Lower lobe of right lung (tissue), 2 donors: ENCODE data around the gene DLGAP1. TPM values are rescaled to one million over a fixed set of nuclear protein-coding genes. Genes with fewer than 3 reads are reported as not detected.

Experiments
- ATAC-seq, 2 donors: fragments of 200-7000 bp; cut with Tn5 transposase; one replicate each; pipeline ENCODE4 v1.9.1; 2020 to 2022; ENCODE audit warnings: mild to moderate bottlenecking in 2 of 2, moderate library complexity in 2 of 2
- DNase-seq: peaks from one replicate; pipeline ENCODE4 v3.0.0-alpha.2; 2020
- H3K27ac ChIP-seq: fragments of 200-600 bp; one replicate; pipeline ENCODE4 v1.8.0; 2022
- H3K27me3 ChIP-seq: fragments of 200-600 bp; one replicate; pipeline ENCODE4 v1.8.0; 2022; ENCODE audit warnings: low read depth
- H3K36me3 ChIP-seq: fragments of 200-600 bp; one replicate; pipeline ENCODE4 v1.8.0; 2022; ENCODE audit warnings: mild to moderate bottlenecking
- H3K4me1 ChIP-seq: fragments of 200-600 bp; one replicate; pipeline ENCODE4 v1.8.0; 2022
- H3K4me3 ChIP-seq: fragments of 200-600 bp; one replicate; pipeline ENCODE4 v1.8.0; 2022; ENCODE audit warnings: mild to moderate bottlenecking
- H3K9me3 ChIP-seq: fragments of 200-600 bp; one replicate; pipeline ENCODE4 v1.8.0; 2022
- CTCF ChIP-seq: fragments of 200-600 bp; IDR thresholded peaks from one replicate; pipeline ENCODE4 v1.8.0; 2022; ENCODE audit warnings: antibody characterized with exemption, mild to moderate bottlenecking
- intact Hi-C: fragments of 100-400 bp; cut with DNase I; formaldehyde crosslinking; loops from one replicate; pipeline ENCODE4 v1.11.0; 2022
- total RNA-seq: library from RNA; stranded (reverse); fragmentation: NEBNext Ultra II Directional; extraction: Animal tissue kit (Norgen Biotek cat#: 25700); gene quantifications from one replicate; pipeline ENCODE4 v1.2.1, GENCODE V29; 2021
- donor health status: DM: no; HTN: yes; CAD: no; lungs with severe emphysema.

Gene DLGAP1
- total RNA-seq, 1 donor from 2014 or later, result 3.8 TPM

DNA sequence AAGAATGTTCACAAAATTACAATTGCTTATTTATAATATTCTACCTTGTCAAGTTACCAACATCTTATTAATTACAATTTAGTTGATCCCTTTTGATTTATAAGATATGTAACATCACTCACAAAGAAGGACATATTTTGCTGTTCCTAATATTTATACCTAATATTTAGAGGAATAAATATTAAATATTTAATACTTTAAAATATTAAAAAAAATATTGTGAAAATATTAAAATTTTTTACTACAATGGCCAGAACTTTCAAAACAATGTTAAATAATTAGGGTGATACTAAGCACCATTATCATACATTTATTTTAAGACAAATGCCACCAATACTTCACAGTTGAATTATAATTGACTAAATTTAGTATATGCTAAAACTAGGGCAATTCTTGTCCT, 254.7 kb downstream of the DLGAP1 start:
- intact Hi-C loops, result no loop called here
- ATAC-seq, result no peak

DNA sequence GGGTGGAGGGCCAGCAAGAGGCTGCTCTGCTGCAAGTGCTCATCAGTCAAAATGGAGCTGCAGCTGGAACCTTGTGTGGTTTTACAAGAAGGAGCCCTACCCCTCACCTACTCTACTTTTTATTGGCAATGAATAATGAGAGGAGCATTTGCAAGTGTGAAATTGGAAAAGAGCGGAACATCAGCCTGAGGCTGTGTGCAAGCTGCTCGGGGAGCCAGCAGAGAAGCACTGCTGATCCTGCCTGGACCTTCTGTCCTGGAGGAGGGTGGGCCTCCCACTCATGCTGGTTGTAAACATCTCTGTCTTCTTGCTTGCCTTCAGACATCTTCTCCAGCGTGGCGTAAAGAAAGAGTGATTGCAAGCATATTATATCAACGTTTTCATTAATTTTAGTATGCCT, 256.2 kb downstream of the DLGAP1 start:
- Histone ChIP-seq H3K36me3 (no peaks in the 10 kb centered on the region), H3K27me3 (no peaks in the 10 kb centered on the region), H3K9me3 (no peaks in the 10 kb centered on the region), H3K4me1 (no peaks in the 10 kb centered on the region), H3K27ac (no peak overlapping the region), H3K4me3 (no peak overlapping the region)
- intact Hi-C loops, result no loop called here
- ATAC-seq (no peak), DNase-seq (no peak)
- no peak for TF ChIP-seq CTCF

More for the DNA sequence above, 254.7 kb downstream of the DLGAP1 start:
- Histone ChIP-seq H3K4me3 (no peak overlapping the region), H3K4me1 (no peaks in the 10 kb centered on the region), H3K27me3 (no peaks in the 10 kb centered on the region), H3K36me3 (no peaks in the 10 kb centered on the region), H3K9me3 (no peaks in the 10 kb centered on the region), H3K27ac (no peak overlapping the region)
- no peak for TF ChIP-seq CTCF
- DNase-seq, result no peak

GRCh38 chr18:4196351-4196750, 258.8 kb downstream of the DLGAP1 start:
- ATAC-seq, result no peak
- TF ChIP-seq CTCF, result no peak
- H3K27me3 ChIP-seq, result no peaks in the 10 kb centered on the region
- H3K4me1 ChIP-seq, result no peaks in the 10 kb centered on the region
- H3K27ac ChIP-seq, result no peak overlapping the region
- H3K4me3 ChIP-seq, result no peak overlapping the region
- no peaks in the 10 kb centered on the region for H3K36me3 ChIP-seq
- intact Hi-C loops, result no loop called here
- no peaks in the 10 kb centered on the region for H3K9me3 ChIP-seq
- no peak for DNase-seq

DNA sequence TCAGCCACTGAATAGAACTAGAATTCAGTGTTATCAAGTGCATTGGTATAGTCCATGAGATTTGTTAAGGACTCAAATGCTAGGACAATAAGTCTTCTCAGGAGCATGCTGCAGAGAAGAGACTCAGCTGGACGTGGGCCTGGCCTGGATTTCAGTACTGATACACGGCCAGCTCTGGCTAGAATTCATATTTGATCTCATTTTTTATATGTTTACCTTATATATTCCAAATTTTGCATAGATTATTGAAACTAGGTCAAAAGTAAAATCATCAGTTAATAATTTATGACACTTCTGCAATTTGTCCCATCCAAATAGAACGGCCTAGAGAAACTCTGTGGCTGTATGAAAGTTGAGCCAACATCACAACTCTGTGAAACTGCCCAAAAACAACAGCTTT, 262.0 kb downstream of the DLGAP1 start:
- Histone ChIP-seq H3K4me3 (no peak overlapping the region), H3K27ac (no peak overlapping the region), H3K27me3 (no peaks in the 10 kb centered on the region), H3K9me3 (no peaks in the 10 kb centered on the region), H3K36me3 (no peaks in the 10 kb centered on the region), H3K4me1 (no peaks in the 10 kb centered on the region)
- DNase-seq (no peak), ATAC-seq (no peak)
- no peak for TF ChIP-seq CTCF
- intact Hi-C loops, result no loop called here

- H3K27me3 ChIP-seq, result no peaks in the 10 kb centered on the region
- no peak overlapping the region for H3K27ac ChIP-seq
- no peak for TF ChIP-seq CTCF
- intact Hi-C loops, result no loop called here
- H3K36me3 ChIP-seq, result no peaks in the 10 kb centered on the region
- H3K4me1 ChIP-seq, result no peaks in the 10 kb centered on the region
- no peak for DNase-seq
- no peak overlapping the region for H3K4me3 ChIP-seq
- H3K9me3 ChIP-seq, result no peaks in the 10 kb centered on the region
- ATAC-seq, result no peak
Observed at GRCh38 chr18:4181882-4182568, 273.1 kb downstream of the DLGAP1 start.
